Choroid plexus epithelial cell (primary cell): ENCODE data around the gene CAT.
A peak's percentile ranks its signal among the peaks of the same experiment; 100 is the strongest.

Experiments
- DNase-seq: peaks from one replicate; pipeline ENCODE4 v3.0.0-alpha.2; 2010; ENCODE audit warnings: low read depth
- H3K4me3 ChIP-seq: 2 replicates; pipeline ENCODE4 v1.5.1; 2011; ENCODE audit warnings: low read depth, mild to moderate bottlenecking, control low read depth, low read length, moderate library complexity
- CTCF ChIP-seq: conservative IDR thresholded peaks from 2 replicates; pipeline ENCODE4 v1.5.1; 2011; ENCODE audit warnings: low read depth, mild to moderate bottlenecking, control low read depth, inconsistent platforms, low read length, moderate library complexity

The CAT gene

GRCh38 chr11:34508524-34508923, 69.8 kb downstream of the CAT start:
- TF ChIP-seq CTCF = no peak
- DNase-seq = no peak
- no peak overlapping the region for H3K4me3 ChIP-seq

- TF ChIP-seq CTCF = no peak
- H3K4me3 ChIP-seq = no peak overlapping the region
- DNase-seq = no peak
Observed at GRCh38 chr11:34509336-34509876, 70.7 kb downstream of the CAT start.

GRCh38 chr11:34510218-34510617, 71.5 kb downstream of the CAT start:
- DNase-seq = no peak
- TF ChIP-seq CTCF = no peak
- H3K4me3 ChIP-seq = no peak overlapping the region

GRCh38 chr11:34510673-34511072, 71.9 kb downstream of the CAT start:
- no peak for TF ChIP-seq CTCF
- no peak for DNase-seq
- H3K4me3 ChIP-seq = no peak overlapping the region

- H3K4me3 ChIP-seq = no peak overlapping the region
- peak; percentile 92 for TF ChIP-seq CTCF
- peak; percentile 75 for DNase-seq
Observed at GRCh38 chr11:34512840-34513681, 74.3 kb downstream of the CAT start.

- DNase-seq = no peak
- H3K4me3 ChIP-seq = no peak within 1 kb of the TSS
- no peak for TF ChIP-seq CTCF
Observed at GRCh38 chr11:34513682-34514449, 75.1 kb downstream of the CAT start, which contains the start of gene ELF5. Gene ELF5, minus strand, starts transcription at chr11:34513794. Its CDS starts 8,045 bp downstream, at chr11:34505749.
